Ishikawa (cell line): ENCODE results near the gene GCDH.

Experiments used
- CEBPB ChIP-seq: IDR thresholded peaks from 2 replicates; pipeline ENCODE4 v1.6.1; 2012
- CREB1 ChIP-seq: IDR thresholded peaks from 2 replicates; pipeline ENCODE4 v1.6.1; 2012; ENCODE audit warnings: low read depth
- EGR1 ChIP-seq: IDR thresholded peaks from 2 replicates; pipeline ENCODE4 v1.6.1; 2012
- EP300 ChIP-seq: IDR thresholded peaks from 2 replicates; pipeline ENCODE4 v1.6.1; 2012; ENCODE audit warnings: borderline replicate concordance
- FOXM1 ChIP-seq: IDR thresholded peaks from 2 replicates; pipeline ENCODE4 v1.6.1; 2012; ENCODE audit warnings: low read depth, borderline replicate concordance
- NFIC ChIP-seq: IDR thresholded peaks from 2 replicates; pipeline ENCODE4 v1.6.1; 2012
- RAD21 ChIP-seq: IDR thresholded peaks from 2 replicates; pipeline ENCODE4 v1.6.1; 2012; ENCODE audit warnings: low read depth
- REST ChIP-seq: IDR thresholded peaks from 2 replicates; pipeline ENCODE4 v1.6.1; 2012; ENCODE audit warnings: low read depth, mild to moderate bottlenecking
- TAF1 ChIP-seq: IDR thresholded peaks from 2 replicates; pipeline ENCODE4 v1.6.1; 2012; ENCODE audit warnings: low read depth, mild to moderate bottlenecking
- TCF12 ChIP-seq: IDR thresholded peaks from 2 replicates; pipeline ENCODE4 v1.6.1; 2012; ENCODE audit warnings: low read depth
- TEAD4 ChIP-seq: IDR thresholded peaks from 2 replicates; pipeline ENCODE4 v1.6.1; 2012
- YY1 ChIP-seq: IDR thresholded peaks from 2 replicates; pipeline ENCODE4 v1.6.1; 2012; ENCODE audit warnings: low read depth
- ZBTB7A ChIP-seq: IDR thresholded peaks from 2 replicates; pipeline ENCODE4 v1.6.1; 2012; ENCODE audit warnings: low read depth
- TF ChIP-seq, protein P1 (sequence below): IDR thresholded peaks from 2 replicates; pipeline ENCODE4 v1.6.1; 2012
- TF ChIP-seq, protein P2 (sequence below): IDR thresholded peaks from 2 replicates; pipeline ENCODE4 v1.6.1; 2012

Gene GCDH

DNA sequence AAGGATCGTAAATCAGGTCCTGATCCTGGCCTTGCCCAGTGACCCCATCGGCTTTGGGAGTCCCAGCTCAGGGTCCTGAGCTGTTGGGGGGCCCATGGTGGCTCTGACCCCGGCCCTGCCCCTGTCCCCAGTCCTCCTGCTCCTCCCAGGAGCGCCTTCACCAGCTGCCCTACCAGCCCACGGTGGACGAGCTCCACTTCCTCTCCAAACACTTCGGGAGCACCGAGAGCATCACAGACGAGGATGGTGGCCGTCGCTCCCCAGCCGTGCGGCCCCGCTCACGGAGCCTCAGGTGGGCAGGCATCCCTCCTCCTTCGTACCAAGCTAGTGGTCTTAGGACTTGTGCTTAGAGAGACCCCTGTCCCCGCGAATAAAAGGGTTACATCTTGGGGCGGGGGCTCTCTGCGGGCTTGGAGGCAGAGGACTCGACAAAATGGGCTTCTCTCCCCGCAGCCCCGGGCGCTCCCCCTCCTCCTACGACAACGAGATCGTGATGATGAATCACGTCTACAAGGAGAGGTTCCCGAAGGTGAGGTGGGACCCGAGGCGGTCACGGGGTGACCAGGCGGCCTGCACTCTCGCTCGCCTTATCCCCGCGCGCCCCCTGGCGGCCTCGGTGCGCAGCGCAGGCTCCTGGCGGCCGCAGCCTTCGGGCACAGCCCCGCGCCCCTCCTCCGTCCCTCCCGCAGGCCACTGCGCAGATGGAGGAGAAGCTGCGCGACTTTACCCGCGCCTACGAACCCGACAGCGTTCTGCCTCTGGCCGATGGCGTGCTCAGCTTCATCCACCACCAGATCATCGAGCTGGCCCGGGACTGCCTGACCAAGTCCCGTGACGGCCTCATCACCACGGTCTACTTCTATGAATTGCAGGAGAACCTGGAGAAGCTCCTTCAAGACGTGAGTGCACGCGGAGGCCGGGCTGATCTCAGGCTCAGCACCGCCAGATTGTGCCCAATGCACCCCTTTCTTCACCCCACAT, 43.5 kb upstream of the GCDH start:
- no peak for TF ChIP-seq YY1
- no peak for TF ChIP-seq REST
- TF ChIP-seq FOXM1 = no peak
- TF ChIP-seq EGR1 = no peak
- TF ChIP-seq, protein P1, sequence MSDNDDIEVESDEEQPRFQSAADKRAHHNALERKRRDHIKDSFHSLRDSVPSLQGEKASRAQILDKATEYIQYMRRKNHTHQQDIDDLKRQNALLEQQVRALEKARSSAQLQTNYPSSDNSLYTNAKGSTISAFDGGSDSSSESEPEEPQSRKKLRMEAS = 0 out of 2 replicates have a peak, but pooled peaks have one; percentile 39
- TF ChIP-seq EP300 = no peak
- TF ChIP-seq TCF12 = peak; percentile 23; the same call in 1 of the 2 replicates
- no peak; the same call in 1 of the 2 replicates for TF ChIP-seq ZBTB7A
- TF ChIP-seq TAF1 = no peak
- TF ChIP-seq RAD21 = peak; percentile 88
- no peak for TF ChIP-seq NFIC
- TF ChIP-seq TEAD4 = no peak
- no peak for TF ChIP-seq CEBPB
- TF ChIP-seq CREB1 = no peak
- TF ChIP-seq, protein P2, sequence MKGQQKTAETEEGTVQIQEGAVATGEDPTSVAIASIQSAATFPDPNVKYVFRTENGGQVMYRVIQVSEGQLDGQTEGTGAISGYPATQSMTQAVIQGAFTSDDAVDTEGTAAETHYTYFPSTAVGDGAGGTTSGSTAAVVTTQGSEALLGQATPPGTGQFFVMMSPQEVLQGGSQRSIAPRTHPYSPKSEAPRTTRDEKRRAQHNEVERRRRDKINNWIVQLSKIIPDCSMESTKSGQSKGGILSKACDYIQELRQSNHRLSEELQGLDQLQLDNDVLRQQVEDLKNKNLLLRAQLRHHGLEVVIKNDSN = peak; percentile 69

- no peak for TF ChIP-seq REST
- TF ChIP-seq EGR1 = no peak
- TF ChIP-seq YY1 = no peak
- no peak for TF ChIP-seq CEBPB
- TF ChIP-seq ZBTB7A = no peak
- TF ChIP-seq EP300 = no peak
- TF ChIP-seq, protein P2 = no peak
- no peak for TF ChIP-seq TAF1
- TF ChIP-seq FOXM1 = no peak
- TF ChIP-seq CREB1 = no peak
- no peak for TF ChIP-seq NFIC
- TF ChIP-seq TEAD4 = no peak
Measured at GRCh38 chr19:12856653-12857052, 34.3 kb upstream of the GCDH start.

GRCh38 chr19:12858041-12858928, 32.7 kb upstream of the GCDH start:
- TF ChIP-seq TEAD4 = no peak
- TF ChIP-seq, protein P1 = no peak
- TF ChIP-seq TAF1 = no peak
- TF ChIP-seq, protein P2 = no peak
- no peak for TF ChIP-seq CREB1
- TF ChIP-seq EGR1 = no peak

- TF ChIP-seq ZBTB7A (no peak), YY1 (no peak), EP300 (no peak), TCF12 (no peak)
Measured at GRCh38 chr19:12859546-12859945, 31.4 kb upstream of the GCDH start.

DNA sequence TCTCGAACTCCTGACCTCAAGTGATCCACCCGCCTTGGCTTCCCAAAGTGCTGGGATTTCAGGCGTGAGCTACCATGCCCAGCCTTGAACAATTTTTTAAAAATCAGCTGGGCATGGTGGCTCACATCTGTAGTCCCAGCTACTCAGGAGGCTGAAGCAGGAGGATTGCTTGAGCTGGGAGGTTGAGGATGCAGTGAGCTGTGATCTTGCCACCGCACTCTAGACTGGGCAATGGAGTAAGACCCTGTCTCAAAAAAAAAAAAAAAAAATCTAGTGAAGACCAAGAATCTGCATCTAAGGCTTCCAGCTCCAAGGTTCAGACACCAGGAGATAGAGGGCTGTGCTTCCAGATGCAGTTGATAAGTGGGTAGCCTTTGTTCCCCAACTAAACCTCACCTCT, 26.8 kb upstream of the GCDH start:
- TF ChIP-seq, protein P1 = no peak
- TF ChIP-seq TCF12 = no peak
- TF ChIP-seq FOXM1 = no peak
- no peak for TF ChIP-seq RAD21
- TF ChIP-seq CREB1 = no peak
- TF ChIP-seq YY1 = no peak
- no peak for TF ChIP-seq TAF1
- no peak for TF ChIP-seq EP300
- TF ChIP-seq EGR1 = no peak
- no peak for TF ChIP-seq CEBPB
- TF ChIP-seq NFIC = no peak
- no peak for TF ChIP-seq REST
- TF ChIP-seq, protein P2 = no peak
- TF ChIP-seq ZBTB7A = no peak
- no peak for TF ChIP-seq TEAD4
